ENCODE results near the gene AXIN1. TPM values are rescaled to one million over a fixed set of nuclear protein-coding genes. Genes with fewer than 3 reads are reported as not detected.

The AXIN1 gene
- total and polyA plus RNA-seq, 2 of the 8 experiments (the other 6 are each of a cell fraction or from before 2014, with no cell fraction given), result 12.5 to 41.9 TPM

DNA sequence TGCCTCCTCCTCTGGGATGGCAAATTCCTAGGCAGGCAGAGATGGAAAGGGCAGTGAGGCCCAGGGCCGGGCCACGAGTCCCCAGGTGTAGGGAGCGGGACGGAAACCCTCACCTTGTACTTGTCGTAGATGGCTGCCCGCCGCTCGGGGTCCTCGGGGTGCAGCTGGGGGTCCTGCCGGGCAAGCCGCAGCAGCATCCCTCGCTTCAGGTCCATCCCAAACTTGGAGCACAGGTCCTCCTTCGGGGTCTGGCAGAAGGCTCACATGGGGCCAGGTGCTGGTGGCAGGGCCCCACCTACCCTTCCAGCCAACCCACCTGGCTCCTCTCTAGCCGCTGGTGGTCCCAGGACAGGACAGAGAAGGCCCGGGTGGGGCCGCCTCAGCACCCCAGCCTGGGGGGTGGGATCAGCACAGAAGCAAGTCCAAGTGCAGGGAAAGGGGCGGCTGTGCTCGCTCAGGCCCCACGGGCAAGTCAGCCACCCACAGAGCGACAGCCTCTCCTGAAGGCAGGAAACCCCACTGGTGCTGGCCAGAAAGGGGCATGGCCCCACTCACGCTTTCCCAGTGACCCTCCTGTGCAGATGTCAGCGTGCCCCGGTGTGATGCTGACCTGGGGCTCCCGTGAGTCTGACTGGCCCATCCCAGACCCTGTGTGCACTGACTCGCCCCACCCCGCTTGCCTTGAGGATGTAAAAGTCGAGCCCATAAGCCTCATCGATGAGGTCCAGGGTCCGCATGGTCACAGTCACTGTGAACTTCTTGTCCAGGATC is 16.1 kb upstream of the AXIN1 start (continued):
- TF ChIP-seq, protein P1, sequence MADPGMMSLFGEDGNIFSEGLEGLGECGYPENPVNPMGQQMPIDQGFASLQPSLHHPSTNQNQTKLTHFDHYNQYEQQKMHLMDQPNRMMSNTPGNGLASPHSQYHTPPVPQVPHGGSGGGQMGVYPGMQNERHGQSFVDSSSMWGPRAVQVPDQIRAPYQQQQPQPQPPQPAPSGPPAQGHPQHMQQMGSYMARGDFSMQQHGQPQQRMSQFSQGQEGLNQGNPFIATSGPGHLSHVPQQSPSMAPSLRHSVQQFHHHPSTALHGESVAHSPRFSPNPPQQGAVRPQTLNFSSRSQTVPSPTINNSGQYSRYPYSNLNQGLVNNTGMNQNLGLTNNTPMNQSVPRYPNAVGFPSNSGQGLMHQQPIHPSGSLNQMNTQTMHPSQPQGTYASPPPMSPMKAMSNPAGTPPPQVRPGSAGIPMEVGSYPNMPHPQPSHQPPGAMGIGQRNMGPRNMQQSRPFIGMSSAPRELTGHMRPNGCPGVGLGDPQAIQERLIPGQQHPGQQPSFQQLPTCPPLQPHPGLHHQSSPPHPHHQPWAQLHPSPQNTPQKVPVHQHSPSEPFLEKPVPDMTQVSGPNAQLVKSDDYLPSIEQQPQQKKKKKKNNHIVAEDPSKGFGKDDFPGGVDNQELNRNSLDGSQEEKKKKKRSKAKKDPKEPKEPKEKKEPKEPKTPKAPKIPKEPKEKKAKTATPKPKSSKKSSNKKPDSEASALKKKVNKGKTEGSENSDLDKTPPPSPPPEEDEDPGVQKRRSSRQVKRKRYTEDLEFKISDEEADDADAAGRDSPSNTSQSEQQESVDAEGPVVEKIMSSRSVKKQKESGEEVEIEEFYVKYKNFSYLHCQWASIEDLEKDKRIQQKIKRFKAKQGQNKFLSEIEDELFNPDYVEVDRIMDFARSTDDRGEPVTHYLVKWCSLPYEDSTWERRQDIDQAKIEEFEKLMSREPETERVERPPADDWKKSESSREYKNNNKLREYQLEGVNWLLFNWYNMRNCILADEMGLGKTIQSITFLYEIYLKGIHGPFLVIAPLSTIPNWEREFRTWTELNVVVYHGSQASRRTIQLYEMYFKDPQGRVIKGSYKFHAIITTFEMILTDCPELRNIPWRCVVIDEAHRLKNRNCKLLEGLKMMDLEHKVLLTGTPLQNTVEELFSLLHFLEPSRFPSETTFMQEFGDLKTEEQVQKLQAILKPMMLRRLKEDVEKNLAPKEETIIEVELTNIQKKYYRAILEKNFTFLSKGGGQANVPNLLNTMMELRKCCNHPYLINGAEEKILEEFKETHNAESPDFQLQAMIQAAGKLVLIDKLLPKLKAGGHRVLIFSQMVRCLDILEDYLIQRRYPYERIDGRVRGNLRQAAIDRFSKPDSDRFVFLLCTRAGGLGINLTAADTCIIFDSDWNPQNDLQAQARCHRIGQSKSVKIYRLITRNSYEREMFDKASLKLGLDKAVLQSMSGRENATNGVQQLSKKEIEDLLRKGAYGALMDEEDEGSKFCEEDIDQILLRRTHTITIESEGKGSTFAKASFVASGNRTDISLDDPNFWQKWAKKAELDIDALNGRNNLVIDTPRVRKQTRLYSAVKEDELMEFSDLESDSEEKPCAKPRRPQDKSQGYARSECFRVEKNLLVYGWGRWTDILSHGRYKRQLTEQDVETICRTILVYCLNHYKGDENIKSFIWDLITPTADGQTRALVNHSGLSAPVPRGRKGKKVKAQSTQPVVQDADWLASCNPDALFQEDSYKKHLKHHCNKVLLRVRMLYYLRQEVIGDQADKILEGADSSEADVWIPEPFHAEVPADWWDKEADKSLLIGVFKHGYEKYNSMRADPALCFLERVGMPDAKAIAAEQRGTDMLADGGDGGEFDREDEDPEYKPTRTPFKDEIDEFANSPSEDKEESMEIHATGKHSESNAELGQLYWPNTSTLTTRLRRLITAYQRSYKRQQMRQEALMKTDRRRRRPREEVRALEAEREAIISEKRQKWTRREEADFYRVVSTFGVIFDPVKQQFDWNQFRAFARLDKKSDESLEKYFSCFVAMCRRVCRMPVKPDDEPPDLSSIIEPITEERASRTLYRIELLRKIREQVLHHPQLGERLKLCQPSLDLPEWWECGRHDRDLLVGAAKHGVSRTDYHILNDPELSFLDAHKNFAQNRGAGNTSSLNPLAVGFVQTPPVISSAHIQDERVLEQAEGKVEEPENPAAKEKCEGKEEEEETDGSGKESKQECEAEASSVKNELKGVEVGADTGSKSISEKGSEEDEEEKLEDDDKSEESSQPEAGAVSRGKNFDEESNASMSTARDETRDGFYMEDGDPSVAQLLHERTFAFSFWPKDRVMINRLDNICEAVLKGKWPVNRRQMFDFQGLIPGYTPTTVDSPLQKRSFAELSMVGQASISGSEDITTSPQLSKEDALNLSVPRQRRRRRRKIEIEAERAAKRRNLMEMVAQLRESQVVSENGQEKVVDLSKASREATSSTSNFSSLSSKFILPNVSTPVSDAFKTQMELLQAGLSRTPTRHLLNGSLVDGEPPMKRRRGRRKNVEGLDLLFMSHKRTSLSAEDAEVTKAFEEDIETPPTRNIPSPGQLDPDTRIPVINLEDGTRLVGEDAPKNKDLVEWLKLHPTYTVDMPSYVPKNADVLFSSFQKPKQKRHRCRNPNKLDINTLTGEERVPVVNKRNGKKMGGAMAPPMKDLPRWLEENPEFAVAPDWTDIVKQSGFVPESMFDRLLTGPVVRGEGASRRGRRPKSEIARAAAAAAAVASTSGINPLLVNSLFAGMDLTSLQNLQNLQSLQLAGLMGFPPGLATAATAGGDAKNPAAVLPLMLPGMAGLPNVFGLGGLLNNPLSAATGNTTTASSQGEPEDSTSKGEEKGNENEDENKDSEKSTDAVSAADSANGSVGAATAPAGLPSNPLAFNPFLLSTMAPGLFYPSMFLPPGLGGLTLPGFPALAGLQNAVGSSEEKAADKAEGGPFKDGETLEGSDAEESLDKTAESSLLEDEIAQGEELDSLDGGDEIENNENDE (IDR thresholded peaks at IDR 0.05; ENCODE audit: insufficient replicate concordance, low read length), result no peak
- TF ChIP-seq GABPA (IDR thresholded peaks at IDR 0.05; ENCODE audit: borderline replicate concordance, insufficient read depth, low read length), result no peak
- TF ChIP-seq EP300 (IDR thresholded peaks at IDR 0.05; ENCODE audit: borderline replicate concordance in 1 of 2, low read depth in 2 of 2, low read length in 2 of 2), result no peak
- TF ChIP-seq CEBPB (IDR thresholded peaks at IDR 0.05; ENCODE audit: low read depth, low read length), result no peak
- TF ChIP-seq BRCA1 (IDR thresholded peaks at IDR 0.05; ENCODE audit: low read depth, low read length), result no peak
- TF ChIP-seq POLR2AphosphoS5 (IDR thresholded peaks at IDR 0.05; ENCODE audit: low read depth, low read length), result no peak
- no peak for TF ChIP-seq RNF2 (IDR thresholded peaks at IDR 0.05; ENCODE audit: borderline replicate concordance, low read depth, low read length, missing control alignments, poor library complexity, severe bottlenecking)
- TF ChIP-seq FOSL1 (IDR thresholded peaks at IDR 0.05; ENCODE audit: insufficient read depth, low read depth, low read length), result no peak
- TF ChIP-seq CREB1 (IDR thresholded peaks at IDR 0.05), result no peak
